T-helper 1 cell treated with Interleukin-12 subunit alpha and Interleukin-12 subunit beta and Interleukin-4 antibody, amounts not matched to agents 30 ng/mL and 1 ng/mL, for 36 hours (primary cell): ENCODE measurements around the gene IQSEC3. TPM values are rescaled to one million over a fixed set of nuclear protein-coding genes. Genes with fewer than 3 reads are reported as not detected.

Experiments
- intact Hi-C: fragments of 100-400 bp; cut with micrococcal nuclease; formaldehyde crosslinking; loops from one replicate; pipeline ENCODE4 v1.15.1; 2024
- total RNA-seq: library from RNA; stranded (reverse); gene quantifications from 2 replicates; pipeline ENCODE4 v1.2.3, GENCODE V29; 2022

The IQSEC3 gene
- total RNA-seq, 1 donor from 2014 or later = 0.59 TPM

GRCh38 chr12:195951-196350 is 129.4 kb downstream of the IQSEC3 start:
- intact Hi-C loops = no loop called here

- intact Hi-C loops = no loop called here
Measured at GRCh38 chr12:196436-196835, 129.9 kb downstream of the IQSEC3 start.

- intact Hi-C loops = no loop called here
Measured at GRCh38 chr12:197347-197746, 130.8 kb downstream of the IQSEC3 start.

DNA sequence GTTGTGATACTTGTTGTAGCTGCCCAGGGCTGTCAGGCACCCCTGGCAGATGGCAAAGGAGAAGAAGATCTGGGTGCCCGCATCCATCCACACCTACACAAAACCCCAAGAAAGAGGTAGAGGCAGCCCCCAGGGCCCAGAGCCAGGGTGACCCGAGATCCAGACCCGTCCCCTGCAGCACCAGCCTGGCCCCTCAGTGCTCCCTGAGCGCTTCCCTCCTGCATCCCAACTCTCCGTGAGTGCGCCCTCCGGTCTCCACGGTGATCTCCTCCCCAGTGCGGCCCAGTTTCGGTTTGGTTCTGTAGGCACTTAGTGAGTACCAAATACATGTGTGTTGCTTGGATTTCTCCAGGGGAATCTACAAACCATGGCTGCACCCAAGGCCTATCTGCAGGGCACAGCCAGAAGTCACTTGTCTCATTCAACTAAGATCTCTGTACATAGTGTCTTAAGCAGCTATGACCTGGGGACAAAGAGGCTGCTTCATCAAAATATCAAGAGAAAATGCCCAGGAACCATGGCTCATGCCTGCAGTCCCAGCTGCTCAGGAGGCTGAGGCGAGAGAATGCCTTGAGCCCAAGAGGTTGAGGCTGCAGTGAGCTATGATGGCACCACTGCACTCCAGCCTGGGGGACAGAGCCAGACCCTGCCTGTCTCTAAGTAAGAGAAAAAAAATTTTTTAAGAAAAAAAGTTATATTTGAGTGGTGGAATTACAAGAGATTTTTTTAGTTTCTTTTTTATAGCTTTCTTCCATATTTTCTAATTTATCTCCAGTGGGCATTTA is 131.5 kb downstream of the IQSEC3 start:
- intact Hi-C loops = no loop called here

- intact Hi-C loops = no loop called here
Measured at GRCh38 chr12:198705-199104, 132.1 kb downstream of the IQSEC3 start.

- intact Hi-C loops = no loop called here
Measured at GRCh38 chr12:201361-201760, 134.8 kb downstream of the IQSEC3 start.

DNA sequence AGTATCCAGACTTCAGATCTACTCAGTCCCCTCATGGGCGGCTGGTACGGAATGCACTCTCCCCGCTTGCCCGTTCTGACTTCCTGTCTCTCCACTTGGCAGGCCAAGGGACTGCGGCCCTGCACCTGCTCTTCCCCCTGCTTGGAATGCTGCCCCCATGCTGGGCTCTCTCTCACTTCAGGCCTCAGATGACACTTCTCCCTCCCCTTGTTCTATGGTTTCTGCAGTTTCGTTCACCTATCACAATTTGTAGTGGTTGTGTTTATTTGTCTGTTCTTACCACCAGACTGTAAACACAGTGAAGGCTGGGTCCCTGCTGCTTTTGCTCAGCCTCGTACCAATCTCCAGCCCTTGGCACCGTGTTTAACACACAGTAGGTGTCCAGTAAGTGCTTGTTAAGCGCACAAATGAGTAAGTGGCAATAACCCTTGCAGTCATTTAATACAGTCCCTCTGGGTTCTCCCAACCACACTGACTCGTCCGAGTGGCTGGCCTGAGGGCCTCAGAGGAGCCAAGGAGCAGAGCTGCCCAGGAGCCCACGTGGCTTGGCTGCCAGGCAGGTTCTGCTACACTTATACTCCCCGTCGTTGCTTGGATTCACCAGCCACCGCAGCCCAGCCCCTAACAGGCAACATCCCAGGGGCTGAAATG is 135.6 kb downstream of the IQSEC3 start:
- intact Hi-C loops = no loop called here

- intact Hi-C loops = no loop called here
Measured at GRCh38 chr12:203074-203461, 136.5 kb downstream of the IQSEC3 start.

DNA sequence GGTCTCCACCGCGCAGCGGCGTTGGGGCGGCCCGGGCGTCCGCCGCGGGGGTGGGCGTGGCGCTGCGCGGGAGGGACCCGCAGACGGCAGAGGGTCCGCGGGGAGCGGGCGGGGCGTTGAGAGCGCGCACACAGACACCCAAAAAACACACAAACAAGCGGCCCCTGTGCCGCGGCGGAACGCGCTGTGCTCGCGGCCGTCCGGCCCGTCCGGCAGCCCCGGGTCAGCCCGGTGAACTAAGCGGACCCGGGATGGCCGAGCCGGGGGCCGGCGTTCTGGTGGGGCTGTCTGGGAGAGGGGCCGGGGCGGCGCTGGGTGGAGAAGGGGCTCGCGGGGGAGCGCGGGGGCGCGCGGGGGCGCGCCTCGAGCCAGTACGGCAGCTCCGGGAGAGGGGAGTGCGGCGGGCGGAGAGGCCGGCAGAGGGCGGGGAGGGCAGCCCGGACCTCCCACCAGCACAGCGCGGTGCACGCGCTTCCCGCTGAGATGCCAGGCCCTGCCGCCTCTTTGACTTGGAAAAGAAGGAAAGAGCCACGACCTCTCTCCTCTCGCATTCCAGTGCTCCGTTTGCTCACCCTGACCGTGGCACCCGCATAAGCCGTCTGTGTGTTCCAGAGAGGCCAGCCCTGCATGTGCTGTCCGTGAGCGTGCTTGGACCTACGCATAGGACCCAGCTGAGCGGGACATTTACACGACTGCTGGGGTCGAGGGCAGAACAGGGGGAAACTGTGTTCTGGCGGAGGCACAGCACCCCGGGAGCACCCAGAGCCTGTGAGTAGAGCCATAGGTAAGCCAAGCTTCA is 137.1 kb downstream of the IQSEC3 start:
- intact Hi-C loops = no loop called here

DNA sequence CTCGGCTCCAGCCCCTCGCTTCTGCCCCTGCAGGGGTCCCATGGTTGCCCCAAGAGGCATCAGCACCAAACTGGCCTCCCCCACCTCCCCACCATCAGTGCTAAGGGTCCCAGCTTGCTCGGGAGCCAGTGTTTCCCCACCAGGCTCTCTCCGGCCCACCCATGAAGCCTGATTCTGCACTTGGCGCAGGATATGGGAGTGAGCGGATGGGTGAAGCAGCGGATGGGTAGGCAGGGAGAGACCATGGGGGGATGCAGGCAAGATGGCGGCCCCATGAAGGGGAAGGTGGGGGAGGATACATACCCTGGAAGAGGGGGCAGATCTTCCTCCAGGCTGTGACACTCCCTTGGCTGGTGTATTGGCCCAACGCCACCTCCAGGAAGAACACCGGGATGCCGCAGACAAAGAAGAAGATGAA is 137.7 kb downstream of the IQSEC3 start:
- intact Hi-C loops = no loop called here

GRCh38 chr12:205026-205425 is 138.5 kb downstream of the IQSEC3 start:
- intact Hi-C loops = no loop called here

- intact Hi-C loops = no loop called here
Measured at GRCh38 chr12:206746-207440, 140.3 kb downstream of the IQSEC3 start.

DNA sequence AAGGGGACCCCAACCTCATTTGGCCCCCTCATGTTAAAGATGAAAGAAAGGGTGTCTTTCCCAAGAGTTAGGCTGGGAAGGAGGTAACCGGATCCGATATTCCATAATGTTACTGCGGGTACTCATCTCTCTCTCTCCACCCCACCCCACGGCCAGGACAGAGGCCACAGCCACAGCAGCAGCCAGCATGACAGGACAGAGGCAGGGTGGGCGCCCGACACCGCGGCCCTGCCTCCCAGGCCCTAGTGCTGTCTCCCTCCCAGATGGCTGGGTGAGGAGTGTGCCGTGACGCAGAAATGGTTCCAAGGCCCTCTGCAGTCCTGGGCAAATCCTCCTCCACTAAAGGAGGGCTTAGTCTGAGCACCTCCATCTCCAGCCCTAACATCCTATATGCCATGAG is 141.2 kb downstream of the IQSEC3 start:
- intact Hi-C loops = no loop called here

DNA sequence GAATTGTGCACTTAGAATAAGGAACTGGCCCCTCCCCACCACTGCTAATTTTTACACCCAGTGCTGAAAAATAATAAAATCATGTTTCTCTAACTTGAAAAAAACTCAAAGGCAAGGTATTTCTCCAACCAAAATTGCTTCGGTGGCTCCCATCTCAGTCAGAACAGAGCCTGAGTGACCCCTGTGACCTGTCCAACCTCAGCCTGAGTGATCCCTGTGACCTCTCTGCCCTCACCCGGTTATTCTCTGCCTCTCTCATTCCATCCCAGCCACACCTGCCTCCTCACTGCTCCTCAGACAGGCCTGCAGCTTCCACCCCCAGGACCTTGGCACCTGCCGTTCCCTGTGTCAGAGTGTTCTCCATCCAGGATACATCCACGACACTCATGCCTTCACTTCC is 142.2 kb downstream of the IQSEC3 start:
- intact Hi-C loops = no loop called here

- intact Hi-C loops = no loop called here
Measured at GRCh38 chr12:209246-209645, 142.7 kb downstream of the IQSEC3 start.

DNA sequence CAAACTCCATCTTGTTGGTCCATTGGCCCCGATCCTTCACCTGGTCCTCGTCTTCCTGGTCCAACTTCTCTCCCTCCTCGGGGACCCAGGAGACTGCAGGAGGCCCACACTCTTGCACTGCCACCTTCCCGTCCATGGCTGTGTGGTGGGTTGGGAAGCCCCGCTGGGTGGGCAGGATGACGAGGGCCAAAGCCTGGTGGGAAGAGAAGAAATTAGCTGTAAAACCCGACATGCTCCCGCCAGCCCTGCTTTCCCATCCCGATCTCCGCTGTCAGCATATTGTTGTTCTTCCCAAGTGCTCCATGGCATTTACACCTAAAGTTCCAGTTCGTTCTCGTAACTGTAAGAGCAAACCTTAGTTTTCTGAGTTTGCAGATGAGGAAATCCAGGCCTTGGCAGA is 143.3 kb downstream of the IQSEC3 start:
- intact Hi-C loops = no loop called here

- intact Hi-C loops = no loop called here
Measured at GRCh38 chr12:210277-211141, 143.9 kb downstream of the IQSEC3 start.

- intact Hi-C loops = no loop called here
Measured at GRCh38 chr12:211142-211465, 144.5 kb downstream of the IQSEC3 start.

- intact Hi-C loops = no loop called here
Measured at GRCh38 chr12:211639-212414, 145.3 kb downstream of the IQSEC3 start.

GRCh38 chr12:212415-212714 is 145.8 kb downstream of the IQSEC3 start:
- intact Hi-C loops = no loop called here
